Bone marrow (tissue), 2 donors: ENCODE data around the gene CCDC92B.
"Not testable (repeated sequence)": the region's sequence is repeated elsewhere in the genome, so short reads cannot be mapped to it uniquely, and the experiment has no call there.

Source experiments
- DNase-seq, 2 donors: peaks; one replicate each; lab custom pipeline; 2025; lab: John Stamatoyannopoulos, UW

CCDC92B gene

DNA sequence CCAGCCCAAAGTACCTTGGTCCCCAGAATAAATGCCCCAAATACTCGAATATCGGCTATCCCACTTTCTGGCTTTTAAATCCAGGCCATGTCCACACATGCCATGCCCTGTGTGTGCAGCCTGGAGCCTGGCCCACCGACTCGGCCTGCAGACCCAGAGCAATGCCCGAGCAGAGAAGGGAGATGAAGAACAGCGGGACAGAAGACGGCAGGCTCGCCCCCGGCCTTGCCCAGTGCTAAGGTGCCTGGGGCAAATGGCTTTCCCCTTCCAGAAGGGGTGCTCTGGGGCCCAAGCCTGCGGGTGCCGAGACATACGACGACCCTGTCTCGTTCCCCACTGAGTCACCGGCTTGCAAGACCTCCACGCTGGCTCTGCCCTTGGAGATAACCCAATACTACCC, 45.8 kb downstream of the CCDC92B start:
- DNase-seq, result no peak

DNA sequence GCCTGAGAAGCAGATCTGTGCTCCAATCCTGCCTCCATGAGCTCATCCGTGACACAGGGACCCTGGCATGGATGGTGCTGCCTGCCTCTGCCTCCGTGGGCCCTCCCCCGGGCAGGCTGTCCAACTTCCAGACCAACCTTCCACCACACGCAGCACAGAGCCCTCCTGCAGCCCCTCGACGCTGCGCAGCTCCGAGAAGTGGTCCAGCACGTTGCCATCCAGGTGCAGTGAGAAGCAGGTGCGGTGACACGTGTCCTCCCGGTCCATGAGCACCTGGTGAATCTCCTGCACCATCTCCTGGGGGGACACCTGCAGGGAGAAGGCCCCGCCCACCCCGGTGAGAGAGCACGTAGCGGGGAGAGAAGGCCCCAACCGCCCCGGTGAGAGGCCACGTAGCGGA, 46.3 kb downstream of the CCDC92B start:
- DNase-seq, result no peak

DNA sequence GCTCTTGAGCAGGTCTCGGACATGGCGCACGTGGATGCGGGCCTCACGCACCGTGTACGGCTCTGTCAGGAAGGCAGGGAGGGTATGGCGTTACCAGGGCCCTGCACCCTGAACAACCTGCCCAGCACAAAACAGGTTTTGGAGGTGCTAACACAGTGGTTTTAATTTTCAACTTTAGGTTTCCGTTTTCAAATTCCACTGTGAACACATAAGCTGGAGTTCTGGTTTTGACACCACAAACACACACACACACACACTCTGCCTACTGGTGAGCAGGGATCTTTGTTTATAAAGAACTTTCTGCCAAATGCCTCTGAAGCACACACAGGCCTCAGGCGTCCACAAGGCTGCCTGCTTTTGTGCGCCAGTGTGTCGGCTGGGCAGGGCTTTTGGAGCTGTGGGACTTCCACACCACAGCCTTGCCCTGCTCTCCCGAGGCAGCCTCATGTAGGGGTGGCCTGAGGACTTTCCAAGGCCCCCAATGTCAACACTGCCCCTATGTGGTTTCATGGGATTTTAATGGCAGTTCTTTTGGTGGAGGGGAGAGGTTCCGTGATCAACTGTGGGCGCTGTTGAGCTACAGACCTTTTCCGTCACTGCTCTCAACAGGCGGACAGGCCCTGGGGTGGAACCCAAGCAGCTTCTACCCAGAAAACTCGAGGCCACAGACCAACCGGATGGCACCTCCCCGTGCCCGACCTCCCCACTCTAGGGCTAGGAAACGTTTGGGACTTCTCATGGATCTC, 47.3 kb downstream of the CCDC92B start:
- no peak for DNase-seq

DNA sequence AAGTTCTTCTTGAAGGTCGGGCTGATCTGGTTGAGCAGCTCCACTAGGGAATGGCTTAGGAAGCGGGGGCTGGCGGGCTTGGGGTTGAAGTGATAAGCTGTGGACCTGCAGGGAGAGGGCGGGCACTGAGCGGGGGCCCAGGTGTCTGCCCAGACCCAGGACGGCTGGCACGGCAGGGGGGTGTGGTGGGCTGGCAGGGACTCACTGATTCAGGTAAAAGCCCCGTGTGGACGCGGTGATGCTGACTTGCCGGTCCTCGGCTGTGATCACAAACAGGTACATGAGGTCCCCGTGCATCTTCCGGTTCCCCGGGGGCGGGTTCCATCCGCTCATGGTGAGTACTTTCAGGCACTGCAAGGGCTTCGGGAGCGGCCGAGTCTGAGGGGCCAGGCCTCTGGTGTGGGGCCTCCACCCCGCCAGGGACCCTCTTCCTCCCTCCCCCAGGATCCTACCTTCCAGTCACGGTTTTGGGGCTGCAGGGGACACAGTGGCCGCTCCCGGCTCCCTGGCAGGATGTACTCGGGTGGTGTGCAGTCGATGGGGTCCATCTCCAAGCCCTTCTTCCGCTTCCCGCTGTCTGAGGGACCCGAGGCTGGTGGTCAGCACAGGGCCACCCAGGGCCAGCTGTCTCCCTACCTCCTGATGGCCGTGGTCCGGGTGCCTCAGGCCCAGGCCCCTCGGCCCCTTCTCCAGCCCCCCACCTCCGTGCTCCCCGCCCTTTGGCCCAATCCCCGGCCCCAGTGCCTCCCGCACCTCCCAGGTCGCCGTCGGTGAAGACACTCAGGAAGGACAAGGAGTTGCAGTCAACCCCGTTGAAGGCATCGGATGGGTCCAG, 48.1 kb downstream of the CCDC92B start:
- DNase-seq, result no peak

DNA sequence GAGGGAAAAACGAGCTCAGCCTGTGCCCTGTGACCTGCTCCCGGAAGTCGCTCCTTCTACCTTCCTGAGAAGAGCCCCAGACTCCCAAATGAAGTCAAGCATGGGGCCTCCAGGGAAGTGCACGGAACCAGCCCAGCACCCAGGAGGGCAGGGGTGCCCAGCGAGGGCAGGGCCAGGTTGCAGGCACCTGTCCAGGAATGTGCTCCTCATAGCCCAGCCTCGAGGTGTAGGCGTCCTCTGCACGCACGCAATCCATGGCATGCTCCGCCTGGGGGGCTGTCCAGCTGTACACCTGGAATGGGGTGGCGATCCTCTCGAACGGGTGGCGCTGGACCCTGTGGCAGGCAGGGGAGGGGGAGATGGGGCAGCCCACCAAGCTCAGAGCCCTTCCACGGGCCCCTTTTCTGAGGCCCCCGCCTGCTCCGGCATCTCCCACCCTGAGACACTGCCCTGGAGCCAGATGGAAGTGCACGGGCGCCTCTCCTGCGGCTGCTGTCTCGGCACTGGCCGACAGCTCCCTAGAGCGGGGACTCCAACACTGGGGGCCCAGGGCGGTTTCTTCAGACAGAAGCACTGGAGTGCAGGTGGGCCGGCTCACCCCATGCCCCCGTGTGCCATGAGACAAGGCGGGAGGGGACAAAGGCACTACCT, 48.8 kb downstream of the CCDC92B start:
- DNase-seq, result no peak

DNA sequence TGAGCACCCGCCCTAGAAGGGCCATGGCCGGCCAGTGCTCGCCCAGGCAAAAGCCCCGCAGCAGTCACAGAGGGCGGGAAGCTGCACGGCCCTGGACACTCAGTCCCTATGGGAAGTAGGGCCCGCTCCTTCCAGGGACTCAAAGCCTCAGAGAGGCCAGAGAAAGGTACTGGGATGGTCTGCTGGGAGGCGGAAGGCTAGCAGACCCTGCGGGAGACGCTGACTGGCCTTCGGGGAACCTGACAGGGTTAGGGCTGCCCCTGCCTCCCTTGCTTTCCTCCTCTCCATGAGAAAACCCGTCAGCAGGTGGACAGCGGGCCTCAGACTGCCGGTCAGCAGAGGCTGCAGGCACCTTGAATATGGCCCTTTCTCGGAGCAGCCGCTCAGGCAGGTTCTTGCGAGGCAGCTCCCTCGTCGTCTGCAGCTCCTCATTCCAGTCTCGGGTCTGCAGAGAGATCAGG, 49.4 kb downstream of the CCDC92B start:
- no peak for DNase-seq

DNA sequence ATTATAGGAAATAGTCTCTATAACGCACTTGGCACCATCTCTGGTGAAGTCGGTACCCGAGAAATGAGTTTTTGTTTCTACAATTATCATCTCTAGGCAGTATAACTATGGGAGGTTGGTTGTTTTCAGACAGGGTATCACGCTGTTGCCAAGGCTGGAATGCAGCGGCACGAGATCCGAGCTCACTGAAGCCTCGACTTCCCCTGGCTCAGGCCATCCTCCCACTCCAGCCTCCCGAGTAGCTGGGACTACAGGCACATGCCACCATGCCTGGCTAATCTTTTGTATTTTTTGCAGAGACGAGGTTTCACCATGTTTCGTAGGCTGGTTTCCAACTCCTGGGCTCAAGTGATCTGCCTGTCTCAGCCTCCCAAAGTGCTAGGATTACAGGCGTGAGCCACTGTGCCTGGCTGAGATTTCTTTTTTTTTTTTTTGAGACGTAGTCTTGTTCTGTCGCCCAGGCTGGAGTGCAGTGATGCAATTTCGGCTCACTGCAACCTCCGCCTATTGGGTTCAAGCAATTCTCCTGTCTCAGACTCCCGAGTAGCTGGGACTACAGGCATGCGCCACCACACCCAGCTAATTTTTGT, 50.1 kb downstream of the CCDC92B start:
- not testable (repeated sequence) for DNase-seq

DNA sequence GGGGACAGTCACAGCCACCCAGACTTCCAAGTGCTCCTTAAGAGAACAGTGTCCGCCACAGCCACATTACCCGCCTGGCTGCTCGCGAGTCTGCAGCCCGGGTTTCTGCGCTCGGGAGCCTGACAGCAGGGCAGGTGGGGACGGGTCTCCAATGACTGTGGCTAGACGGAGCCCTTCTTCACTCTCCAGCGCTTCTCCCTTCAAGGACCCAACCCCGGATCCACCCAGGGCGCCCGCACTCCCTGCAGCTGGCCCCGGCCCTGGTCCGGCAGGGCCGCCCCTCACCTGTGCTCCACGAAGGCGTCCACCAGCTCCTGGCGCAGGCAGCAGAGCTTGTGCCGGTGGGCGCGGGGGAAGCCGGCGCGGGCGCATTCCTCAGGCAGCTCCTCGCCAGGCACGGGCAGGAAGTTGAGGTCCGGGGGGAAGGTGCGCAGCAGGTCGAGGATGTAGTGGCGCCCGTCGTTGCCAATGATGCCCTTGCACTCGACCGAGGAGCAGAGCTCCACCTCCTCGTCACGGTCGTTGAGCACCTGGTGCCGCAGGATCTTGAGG, 51.8 kb downstream of the CCDC92B start:
- DNase-seq, result no peak

DNA sequence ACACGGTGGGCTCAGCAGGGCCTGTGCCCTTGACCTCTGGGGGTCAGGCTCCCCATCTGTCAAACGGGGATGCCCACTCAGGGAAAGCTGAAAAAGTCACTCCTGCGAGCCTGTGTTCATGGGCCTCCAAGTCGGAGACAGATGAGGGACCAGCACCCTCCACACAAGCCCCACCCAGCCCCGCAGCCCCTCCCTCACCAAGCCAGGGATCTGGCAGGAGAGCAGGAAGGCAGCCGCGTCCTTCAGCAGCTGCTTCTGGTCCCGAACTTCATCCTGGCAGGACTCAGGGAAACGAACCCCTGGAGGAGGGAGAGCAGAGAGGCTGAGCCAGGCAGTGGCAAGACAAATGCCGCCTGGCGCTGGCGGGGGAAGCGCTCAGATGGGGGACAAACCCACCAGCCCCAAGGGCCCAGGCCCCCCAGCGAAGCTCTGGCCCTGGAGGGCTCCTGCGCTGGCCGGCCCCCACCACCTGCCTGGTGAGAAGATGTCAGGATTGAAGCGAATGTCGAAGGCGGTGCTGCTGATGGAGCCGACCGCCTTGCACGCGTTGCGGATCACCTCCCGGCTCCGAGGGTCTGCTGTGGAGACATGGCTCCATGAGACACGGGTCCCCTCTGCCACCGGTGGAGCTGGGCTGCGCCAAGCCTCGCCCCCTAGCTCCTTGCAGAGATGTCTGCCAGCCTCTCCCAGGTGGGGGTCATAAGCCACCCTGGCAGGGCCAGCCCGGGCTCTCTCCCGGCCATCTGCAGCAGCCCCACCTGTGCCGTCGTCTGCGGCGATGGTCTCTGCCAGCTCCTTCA, 53.3 kb downstream of the CCDC92B start:
- no peak for DNase-seq

DNA sequence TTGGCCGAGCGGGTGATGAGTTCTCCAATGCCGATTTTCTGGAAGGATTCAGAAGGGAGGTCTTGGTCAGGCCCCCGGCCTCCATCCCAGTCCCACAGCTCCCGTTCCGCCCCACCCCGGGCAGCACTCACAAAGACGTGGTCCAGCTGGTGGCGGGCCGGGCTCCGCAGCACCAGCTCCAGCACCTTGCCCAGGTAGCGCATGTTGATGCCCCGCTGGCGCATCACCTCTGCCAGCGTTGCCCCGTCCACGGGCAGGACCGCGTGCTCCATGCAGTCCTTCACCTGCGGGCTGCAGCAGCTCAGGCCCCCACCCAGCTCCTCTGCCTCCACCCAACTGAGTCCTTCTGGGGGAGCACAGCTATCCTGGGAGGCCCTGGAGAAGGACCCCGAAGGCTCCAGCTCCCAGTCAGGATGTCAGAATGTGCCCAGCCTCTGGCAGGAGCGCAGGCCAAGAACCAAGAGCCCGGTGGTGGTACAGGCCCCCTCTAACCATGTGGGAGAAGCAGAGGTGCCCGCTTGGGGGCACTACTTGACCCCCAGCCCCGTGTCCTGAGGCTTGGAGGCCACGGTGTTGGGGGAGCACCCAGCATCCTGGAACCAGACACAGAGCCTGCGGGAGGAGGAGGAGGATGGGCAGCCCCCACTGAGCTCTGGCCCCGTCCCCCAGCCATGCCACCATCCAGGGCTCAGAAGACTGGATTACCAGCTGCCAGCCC, 54.0 kb downstream of the CCDC92B start:
- no peak for DNase-seq

DNA sequence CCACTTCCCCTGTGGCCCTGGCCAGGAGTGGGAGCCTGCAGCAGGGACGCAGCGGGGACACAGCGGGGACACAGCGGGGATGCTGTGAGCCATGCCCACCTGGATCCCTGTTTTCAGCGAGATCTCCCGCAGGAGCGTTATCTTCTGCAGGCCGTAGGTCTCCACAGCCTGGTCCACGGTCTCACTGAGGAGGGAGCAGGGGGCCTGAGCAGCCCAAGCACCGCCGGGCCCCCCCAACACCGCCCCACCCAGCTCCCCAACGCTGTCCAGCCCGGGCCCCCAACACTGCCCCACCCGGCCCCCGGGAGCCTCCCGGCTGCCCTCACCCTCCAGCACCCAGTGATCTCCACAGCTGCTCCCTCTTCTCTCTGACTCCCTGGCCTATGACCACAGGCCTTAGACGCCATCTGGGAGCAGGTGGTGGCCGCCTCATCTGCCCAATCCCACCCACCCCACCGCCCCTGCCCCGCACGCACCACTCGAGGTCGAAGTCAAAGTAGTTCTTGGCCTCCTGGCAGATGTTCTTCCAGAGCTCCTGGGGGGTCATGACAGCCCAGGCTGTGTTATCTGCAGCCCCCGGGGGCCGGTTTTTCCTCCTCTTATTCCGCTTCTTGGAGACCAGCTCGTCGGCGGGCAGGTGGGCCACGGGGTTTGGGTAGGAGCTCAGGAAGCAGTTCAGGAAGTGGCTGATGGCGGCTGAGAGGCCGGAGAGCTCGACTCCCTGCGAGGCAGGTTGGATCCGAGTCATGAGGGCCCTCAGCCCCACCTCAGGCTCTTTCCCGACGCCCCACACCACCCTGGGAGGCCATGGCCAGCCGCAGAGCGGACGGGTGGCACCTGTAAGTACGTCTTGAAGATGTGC, 54.8 kb downstream of the CCDC92B start:
- DNase-seq, result no peak

DNA sequence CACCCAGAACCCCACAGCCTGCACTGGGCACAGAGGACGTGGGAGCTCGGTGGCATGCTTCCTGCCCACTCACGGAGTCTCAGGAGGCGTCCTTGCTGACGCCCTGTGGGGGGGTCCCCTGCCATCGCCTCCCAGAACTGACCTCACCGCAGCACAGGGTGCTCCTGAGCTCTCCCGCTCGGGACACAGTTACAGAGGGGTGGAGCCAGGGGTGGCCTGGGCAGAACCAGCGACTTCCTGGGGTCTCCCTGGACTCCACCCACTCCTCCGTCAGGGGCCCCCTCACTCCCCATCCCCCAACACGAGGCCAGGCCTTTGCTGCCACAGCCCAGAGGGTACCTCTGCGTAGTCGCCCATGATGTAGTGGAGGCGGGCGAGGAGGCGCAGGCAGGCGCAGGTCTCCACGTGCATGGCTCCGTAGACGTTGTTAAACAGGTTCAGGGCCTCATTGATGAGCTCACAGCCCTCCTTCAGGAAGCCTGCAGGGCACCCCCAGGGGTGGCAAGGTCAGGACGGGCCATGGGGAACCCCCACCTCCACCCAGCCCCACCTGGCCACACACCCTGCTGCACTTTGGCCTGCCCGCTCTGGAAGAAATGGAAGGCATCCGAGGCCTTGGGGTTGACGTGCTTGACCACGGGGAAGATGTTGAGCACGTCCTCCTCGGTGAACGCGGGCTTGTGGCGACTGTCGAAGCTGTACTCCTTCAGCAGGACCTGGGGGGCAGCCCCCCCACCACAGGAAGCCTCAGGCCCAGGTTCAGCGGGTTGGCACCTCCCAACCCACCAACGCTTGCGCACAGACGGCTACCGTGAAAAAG, 55.7 kb downstream of the CCDC92B start:
- DNase-seq, result no peak

DNA sequence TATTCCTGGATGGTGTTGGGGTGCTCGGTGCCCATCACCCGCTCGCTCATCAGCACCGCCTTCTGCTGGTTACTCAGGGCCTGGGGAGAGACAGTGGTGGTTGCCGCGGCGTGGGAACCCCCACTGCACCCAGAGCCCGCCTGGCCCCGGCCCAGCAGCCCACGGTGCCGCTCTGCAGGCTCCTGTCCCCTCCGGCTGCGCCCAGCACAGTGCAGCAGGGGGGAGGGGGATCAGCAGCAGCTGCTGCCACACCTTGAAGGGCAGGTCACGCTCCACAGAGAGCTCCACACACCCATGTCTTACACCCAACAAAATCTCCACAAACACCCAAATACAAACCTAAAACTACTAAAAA, 56.7 kb downstream of the CCDC92B start:
- DNase-seq, result no peak

DNA sequence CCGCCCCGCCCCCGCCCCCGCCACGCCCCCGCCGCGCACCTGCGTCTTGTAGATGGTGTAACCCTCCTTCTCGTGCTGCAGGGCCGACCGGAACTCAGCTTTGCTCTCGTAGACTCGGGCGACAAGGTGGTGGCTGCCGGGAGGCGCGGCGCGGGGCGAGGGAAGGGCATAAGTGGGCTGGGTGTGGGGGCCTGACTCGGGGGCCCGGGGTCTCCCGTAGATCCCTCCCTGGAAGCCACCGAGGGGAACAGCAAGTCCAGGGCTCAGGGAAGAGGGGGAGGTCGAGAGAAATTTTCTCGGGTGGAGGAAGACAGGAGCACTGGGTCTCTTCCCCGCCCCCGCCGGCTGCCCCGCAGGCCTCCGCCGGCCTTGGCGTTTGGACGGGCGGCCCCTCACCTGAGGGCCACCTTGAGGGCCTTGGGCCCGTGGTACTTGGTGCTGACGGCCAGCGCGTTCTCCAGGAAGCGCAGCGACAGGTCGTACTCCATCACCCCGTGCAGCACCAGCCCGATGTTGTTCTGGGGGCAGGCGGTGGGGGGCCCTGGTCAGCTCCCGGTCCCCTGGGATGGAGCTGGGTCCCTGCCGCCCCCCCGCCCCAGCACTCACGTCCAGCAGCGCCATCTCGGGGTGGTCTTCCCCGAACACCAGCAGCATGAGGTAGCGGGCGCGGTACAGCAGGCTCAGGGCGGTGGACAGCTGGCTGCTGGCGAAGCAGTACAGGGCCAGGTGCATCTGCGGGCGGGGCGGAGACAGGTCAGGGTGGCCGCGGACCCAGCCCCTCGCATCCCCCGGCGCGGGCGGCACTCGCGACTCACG, 57.3 kb downstream of the CCDC92B start:
- no peak for DNase-seq

DNA sequence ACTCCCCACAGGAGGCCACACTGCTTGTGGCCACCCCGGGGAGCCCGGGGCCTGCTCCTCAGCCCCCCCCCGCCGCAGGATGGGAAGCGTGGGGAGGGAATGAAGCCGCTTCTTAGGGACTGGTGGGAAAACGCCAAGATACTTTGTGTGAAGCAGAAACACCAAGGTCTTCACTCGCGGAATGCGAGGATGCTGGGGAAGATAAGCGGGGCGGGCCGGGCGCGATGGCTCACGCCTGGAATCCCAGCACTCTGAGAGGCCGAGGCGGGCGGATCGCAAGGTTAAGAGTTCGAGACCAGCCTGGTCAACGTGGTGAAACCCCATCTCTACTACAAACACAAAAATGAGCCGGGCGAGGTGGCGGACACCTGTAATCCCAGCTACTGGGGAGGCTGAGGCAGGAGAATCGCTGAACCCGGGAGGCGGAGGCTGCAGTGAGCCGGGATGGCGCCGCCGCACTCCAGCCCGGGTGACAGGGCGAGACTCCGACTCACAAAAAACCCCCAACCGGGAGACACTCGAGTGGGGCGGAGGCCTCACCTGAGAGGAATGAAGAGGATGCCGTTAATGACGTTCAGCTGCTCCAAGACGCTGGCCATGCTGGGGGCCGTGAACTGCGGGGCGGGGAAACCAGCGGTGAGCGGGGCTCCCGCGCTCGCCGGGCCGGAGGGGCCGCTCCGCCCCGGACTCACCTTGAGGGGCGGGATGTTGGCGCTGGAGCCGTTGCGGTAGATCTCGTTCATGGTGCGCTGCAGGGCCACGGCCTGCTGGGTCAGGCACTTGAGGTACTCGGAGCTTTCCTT, 58.2 kb downstream of the CCDC92B start:
- no peak for DNase-seq

DNA sequence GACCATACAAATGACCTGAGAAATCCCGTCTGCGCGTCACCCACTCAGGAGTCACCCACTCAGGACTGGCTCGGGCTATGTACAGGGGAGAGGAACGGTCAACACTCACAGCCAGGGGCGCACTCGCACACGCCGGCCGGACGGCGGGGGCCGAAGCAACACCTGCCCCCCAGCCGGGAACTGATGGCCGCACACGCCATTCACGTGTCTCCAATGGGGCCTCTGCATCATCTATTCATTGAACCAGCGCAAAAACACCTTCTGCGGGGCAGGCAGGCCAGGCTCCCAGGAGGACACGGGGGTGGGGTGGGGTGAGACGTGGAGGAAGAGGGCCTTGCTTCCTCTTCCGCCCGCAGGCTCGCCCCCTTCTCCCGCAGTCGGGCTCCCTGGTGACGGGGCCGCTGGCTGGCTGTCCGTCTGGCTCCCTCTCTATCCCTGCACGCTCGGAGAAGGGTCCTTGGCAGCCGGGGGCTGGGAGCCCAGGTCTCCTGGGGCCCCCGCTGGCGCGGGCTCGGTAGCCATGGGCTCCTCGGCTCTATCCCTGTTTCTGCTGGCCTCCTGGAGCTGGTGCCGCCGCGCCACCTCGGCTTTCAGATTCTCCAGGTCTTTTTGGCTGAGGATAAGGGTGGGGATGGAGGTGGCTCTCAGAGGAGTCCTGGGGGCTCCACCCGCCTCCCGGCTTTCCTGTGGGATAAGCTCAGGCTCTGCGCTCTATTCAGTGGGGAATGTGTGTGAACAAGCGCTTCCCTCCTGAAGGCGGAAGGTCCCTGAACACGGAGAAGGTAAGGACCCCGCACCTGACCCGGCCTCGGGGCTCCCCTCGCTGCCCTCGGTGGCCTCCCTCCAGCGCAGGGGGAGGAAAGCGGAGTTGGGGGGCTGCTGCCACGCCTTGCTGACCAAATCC, 59.0 kb downstream of the CCDC92B start:
- DNase-seq, result no peak
